Nucleus accumbens (tissue), 56 donors: Measurements from ENCODE around the gene KRT36.

Experiments
- DNase-seq, 56 donors: peaks; one replicate each; lab custom pipeline; 2025; lab: John Stamatoyannopoulos, UW

Gene KRT36

GRCh38 chr17:41489531-41489930, at the start of gene KRT36:
KRT36 (minus strand) TSS chr17:41489910; CDS start chr17:41489864, 46 bp downstream.
- no peak for DNase-seq

GRCh38 chr17:41539071-41539492, 49.4 kb upstream of the KRT36 start:
- no peak for DNase-seq

- DNase-seq, result no peak
Measured at GRCh38 chr17:41538565-41538991, 48.9 kb upstream of the KRT36 start.

GRCh38 chr17:41537990-41538389, 48.3 kb upstream of the KRT36 start:
- DNase-seq, result no peak

DNA sequence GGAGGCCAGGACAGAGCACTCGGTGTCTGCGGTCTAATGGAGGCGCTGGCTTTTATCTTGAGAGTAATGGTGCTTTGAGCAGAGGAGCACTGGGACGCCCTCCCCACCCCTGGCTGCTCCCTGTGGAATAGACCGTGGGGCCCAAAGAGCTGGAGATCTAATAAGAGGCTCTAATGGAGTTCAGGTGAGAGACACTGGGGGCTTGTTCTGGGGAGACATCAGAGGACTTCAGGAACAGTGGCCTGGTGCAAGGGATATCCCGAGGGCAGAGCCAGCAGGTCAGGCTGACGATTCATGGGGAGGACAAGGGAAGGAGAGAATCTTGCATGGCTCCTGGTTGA, 47.9 kb upstream of the KRT36 start:
- no peak for DNase-seq

GRCh38 chr17:41536741-41537613, 47.3 kb upstream of the KRT36 start:
- no peak for DNase-seq

DNA sequence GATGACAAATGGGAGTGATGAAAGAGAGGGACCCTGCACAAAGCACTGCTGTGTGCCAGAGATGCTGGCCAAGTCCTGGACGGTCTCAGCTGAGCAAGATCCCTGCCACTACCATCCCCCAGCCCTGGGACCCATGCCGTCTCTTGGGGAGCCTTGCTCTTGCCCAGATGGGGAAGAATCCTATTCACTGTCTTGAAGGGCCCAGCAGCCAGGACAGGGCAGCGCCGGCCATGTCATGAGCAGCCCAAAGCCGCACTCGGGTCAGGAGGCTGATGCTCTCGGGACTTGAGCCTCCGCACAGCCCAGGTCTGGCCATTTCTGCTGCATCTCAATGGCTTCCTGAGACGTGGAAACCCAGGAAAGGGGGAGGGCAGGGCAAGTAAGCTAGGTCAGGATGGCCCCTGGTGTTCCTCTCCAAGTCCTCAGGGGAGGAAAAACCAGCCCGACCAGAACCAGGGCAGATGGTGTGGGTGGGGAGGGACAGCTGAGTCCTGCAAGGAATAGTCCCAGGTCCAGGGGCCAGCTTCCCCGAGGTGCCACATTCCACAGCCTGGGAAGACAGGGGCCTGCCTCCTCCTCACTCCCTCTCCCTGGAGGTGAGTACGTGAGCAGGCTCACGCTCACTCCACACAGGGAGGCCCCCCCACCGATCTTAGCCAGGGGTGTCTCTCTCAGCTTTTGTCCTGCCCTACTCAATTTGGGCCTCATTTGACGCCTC, 46.2 kb upstream of the KRT36 start:
- no peak for DNase-seq

- DNase-seq, result no peak
Measured at GRCh38 chr17:41534899-41535546, 45.3 kb upstream of the KRT36 start.

DNA sequence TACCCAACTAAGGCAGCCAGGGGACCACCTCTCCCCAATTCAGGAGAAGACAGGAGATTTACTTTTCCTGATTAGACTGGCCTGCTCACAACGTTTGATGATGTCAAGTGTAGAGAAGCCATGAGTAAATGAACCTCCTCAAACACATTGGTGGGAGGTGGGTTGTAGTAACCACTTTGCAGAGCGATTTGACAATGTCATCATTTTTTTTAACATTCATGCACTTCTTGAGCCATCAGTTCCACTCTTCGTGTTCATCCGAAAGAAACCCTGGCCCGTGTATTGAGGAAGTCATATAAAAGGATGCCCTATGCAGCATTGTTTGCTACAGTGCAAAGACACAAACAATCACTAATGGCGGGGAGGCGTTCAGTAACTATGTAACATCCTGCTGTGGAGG, 43.9 kb upstream of the KRT36 start:
- no peak for DNase-seq

GRCh38 chr17:41532947-41533570, 43.3 kb upstream of the KRT36 start:
- no peak for DNase-seq

DNA sequence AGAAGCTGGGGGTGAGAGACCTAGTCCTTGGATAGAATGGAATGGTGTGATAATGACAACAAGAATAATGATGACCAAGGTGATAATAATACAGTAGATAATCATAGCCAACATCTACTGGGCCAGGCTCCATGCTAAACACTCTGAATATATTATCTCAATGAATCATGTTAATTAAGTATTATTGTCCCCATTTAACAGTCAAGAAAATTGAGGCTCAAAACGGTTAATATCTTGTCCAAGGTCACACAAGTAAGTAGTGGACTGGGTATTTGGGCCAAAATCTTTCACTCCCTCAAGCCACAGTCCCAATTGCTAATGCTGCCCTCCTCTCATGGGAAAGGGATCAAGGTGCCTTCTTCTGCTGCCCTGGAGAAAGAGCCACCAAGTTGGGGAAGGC, 42.3 kb upstream of the KRT36 start:
- no peak for DNase-seq

- DNase-seq, result no peak
Measured at GRCh38 chr17:41530062-41531048, 40.6 kb upstream of the KRT36 start.

- no peak for DNase-seq
Measured at GRCh38 chr17:41529491-41529915, 39.8 kb upstream of the KRT36 start.

- no peak for DNase-seq
Measured at GRCh38 chr17:41528959-41529353, 39.2 kb upstream of the KRT36 start.

GRCh38 chr17:41527063-41528023, 37.6 kb upstream of the KRT36 start:
- no peak for DNase-seq

DNA sequence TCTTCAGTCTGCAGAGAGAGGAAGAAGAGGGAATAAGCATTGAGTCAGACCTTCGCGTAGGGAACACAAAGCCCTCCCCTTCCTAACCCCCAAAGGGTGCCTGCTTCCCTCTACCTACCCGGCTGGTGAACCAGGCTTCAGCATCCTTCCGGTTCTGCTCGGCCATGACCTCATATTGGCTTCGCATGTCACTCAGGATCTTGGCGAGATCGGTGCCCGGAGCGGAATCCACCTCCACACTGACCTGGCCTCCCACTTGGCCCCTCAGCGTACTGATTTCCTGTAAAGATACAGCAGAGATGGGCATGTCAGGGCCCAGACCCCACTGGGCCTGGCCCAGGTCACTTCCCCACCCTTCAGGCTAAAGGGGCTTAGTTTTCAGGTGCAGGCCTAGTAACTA, 34.6 kb upstream of the KRT36 start:
- no peak for DNase-seq

DNA sequence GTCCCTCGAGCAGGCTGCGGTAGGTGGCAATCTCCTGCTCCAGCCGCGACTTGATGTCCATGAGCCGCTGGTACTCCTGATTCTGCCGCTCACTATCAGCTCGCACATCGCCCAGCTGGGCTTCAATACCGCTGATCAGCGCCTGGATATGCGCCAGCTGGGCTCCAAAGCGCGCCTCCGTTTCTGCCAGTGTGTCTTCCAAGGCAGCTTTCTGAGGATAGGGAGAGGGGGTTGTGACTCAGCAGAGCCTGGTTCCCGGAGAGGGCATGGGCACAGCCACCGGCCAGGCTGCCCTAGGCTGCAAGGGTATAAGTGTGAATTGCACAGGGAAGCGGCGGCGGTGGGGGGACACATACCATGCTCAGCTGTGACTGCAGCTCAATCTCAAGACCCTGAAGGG, 34.1 kb upstream of the KRT36 start:
- DNase-seq, result no peak

GRCh38 chr17:41523225-41523593, 33.5 kb upstream of the KRT36 start:
- DNase-seq, result no peak
